NCI-H460 (cell line): ENCODE data around the gene RGS19. TPM values are rescaled to one million over a fixed set of nuclear protein-coding genes. Genes with fewer than 3 reads are reported as not detected.
A peak's percentile ranks its signal among the peaks of the same experiment; 100 is the strongest.
"Not testable (repeated sequence)": the region's sequence is repeated elsewhere in the genome, so short reads cannot be mapped to it uniquely, and the experiment has no call there.

ENCODE experiments used
- DNase-seq: peaks from one replicate; pipeline ENCODE4 v3.0.0-alpha.2; 2016; ENCODE audit warnings: low read depth; ENCODE audit errors: extremely low read depth
- total RNA-seq: library from RNA; depleted of rRNA; stranded (reverse); fragments of >200 nt; shearing (Covaris generic); gene quantifications from 2 replicates; pipeline ENCODE4 v1.2.3, GENCODE V29; 2014

The RGS19 gene
- total RNA-seq, 1 experiment from 2014 or later, result 12.6 TPM

DNA sequence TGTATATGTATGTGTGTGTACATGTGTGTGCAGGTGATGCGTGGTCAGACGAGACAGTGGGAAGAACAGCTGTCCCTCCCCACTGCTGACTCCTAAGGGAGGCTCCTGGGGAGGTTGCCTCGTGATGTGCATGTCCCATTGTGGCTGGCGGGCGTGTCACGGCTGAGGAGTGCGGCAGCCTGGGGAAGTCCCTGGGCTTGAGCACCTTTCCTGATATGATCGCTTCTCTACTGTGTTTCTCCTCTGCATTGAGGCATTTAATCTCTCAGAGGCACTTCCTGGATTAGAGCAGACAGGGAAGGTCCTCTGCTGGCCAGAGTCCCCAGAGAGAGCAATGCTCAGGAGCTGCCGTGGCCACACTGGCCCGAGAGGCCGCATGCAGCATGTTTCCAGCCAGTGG, 16.6 kb upstream of the RGS19 start:
- DNase-seq, result no peak

DNA sequence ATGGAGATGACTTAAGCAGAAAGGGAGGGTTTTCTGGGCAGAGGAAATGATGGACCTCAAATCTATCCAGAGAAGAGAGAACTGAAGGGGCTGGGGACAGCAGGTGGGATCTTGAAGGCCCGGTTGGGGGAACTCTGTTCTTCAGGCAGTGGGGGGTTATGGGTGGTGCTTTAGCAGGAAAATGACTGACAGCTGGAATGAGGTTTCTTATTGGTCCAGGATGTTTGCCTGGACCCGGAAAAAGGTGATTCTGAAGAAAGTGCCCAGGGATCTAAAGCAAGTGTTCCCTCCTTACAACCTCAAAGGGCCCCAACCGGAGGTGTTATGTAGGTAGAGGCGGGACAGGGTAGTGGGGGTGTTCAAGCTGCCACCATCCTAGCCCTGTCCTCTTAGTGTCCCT, 16.1 kb upstream of the RGS19 start:
- DNase-seq, result no peak

DNA sequence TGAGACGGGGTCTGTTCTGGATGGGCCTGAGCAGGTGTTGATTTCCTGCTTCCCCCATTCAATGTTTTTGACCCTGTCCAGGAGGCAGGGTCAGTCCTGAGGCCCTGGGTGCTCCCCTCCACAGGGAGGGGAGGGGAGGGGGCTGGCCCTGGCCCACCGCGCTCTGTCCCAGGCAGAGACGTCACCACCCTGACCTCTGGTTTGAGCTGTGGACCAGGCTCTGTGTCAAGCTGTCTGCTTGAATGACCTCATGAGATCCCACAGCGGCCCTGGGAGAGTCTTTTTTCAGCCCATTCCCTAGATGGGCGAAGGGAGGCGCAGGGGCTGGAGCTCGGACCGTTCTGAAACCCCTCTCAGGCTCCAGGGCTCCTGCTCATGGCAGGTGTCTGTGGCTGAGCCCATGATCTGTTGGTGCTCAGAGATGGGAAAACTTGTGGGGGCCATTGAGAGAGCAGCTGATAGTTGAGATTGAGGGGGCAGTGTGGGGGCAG, 13.7 kb upstream of the RGS19 start:
- no peak for DNase-seq

DNA sequence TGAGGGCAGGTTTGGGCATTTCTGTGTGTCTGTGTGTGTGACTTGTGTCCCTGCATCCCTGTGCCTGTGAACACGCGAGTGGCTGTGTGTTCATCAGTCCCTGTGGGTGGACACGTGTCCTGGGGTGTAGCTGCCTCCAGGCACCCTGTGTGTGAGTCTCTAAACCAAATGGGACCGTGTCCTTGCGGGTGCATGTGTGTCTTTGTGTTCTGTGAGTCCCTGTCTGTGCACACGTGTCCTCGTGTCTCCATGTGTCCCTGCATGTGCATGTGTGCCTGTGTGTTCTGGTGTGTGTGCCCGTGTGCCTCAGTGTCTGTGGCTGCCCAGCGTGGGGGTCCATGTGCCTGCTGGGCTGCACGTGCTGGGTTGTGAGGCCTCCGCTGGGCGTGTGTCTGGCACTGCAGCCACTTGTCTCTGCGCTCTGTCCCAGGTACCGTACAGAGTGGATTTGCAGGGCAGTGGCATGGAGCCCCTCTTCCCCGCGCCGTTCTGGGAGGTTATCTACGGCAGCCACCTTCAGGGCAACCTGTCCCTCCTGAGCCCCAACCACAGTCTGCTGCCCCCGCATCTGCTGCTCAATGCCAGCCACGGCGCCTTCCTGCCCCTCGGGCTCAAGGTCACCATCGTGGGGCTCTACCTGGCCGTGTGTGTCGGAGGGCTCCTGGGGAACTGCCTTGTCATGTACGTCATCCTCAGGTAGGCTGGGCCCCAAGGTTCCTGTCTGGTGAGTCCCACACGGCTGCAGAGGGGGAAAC, 13.1 kb upstream of the RGS19 start:
- DNase-seq, result no peak

DNA sequence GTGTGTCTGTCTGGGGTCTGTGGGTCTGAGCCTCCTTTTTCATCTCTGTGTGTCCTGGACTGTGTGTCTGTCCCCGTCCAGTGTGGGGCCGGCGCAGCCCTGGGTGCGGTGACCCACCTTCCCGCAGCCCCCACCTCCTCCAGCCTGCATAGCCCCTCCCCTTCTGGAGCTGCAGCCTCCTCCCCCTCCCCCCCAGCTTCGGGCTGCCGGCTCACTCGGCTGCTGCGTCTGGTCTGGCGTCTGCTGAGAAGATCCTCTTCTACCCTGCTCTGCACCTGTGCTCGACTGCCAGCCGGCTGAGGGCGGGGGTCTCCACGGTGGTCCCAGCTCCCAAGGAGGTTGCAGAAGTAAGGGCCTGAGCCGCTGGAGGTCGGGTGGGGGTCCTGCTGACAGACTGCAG, 12.5 kb upstream of the RGS19 start:
- DNase-seq, result no peak

DNA sequence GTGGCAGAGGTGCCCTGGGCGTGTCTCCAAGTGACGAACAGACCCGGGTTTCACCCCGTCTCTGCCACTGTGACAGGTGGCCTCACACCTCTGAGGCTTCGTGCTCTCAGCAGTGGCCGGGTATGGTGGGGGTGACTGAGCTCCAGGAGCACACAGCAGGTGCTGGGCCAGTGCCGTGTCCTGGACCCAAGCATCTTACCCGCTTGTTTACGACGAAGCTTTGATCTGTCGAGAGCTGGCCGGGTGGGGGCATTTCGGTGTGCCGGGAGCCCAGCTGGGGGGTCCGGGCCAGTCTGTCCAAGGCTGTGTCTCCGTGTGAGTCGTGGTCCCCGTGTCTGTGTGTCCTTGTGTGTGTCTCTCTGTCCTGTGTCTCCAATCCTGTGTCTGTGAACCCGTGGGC, 12.0 kb upstream of the RGS19 start:
- no peak for DNase-seq

DNA sequence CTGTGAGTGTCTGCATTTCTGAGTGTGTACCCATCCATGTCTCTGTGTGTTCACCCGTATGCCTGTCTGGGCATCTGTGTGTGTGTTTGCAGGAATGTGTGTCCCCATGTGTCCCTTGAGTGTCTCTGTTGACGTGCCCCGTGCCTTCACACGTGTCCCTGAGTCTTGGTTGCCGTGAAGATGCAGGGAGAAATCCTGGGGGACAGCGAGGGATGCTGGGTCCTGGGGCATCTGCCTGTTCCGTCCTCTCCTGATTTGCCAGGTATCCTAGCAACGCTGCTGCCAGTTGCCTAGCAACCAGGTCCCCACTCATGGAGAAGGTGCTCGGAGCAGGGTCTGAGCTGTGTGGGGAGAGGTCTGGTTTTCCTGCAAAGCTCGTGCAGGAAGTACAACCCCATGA, 10.8 kb upstream of the RGS19 start:
- DNase-seq, result no peak

DNA sequence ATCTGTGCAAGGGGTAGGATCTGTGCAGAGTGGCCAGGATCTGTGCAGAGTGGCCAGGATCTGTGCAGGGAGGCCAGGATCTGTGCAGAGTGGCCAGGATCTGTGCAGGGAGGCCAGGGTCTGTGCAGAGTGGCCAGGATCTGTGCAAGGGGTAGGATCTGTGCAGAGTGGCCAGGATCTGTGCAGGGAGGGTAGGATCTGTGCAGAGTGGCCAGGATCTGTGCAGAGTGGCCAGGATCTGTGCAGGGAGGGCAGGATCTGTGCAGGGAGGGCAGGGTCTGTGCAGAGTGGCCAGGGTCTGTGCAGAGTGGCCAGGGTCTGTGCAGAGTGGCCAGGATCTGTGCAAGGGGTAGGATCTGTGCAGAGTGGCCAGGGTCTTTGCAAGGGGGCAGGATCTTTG, 9.3 kb upstream of the RGS19 start:
- not testable (repeated sequence) for DNase-seq

DNA sequence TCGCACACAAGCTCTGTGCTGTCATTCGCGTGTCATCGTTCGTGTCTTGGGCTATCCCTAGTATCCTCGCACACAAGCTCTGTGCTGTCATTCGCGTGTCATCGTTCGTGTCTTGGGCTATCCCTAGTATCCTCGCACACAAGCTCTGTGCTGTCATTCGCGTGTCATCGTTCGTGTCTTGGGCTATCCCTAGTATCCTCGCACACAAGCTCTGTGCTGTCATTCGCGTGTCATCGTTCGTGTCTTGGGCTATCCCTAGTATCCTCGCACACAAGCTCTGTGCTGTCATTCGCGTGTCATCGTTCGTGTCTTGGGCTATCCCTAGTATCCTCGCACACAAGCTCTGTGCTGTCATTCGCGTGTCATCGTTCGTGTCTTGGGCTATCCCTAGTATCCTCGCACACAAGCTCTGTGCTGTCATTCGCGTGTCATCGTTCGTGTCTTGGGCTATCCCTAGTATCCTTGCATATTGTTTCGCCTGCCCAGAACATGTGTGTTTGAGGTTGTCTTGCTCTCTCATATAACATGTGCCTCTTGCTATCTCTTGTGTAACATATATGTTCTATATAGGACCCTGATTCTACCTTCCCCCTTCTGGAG, 8.0 kb upstream of the RGS19 start:
- DNase-seq, result not testable (repeated sequence)

DNA sequence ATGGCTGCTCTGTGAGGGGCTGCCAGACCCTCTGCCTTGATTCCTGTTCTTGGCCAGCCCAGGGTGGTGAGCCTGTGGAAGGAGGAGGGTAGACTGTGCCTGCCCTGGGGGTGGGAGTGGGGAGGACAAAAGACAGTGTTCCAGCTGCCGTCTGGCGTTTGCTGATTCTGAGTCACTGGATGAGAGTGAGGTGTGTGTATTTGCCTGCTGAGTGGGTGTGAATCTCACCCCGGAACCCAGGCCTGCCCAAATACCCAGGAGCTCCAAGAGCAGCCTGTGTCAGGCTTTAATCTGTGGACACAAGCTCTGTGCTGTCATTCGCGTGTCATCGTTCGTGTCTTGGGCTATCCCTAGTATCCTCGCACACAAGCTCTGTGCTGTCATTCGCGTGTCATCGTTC, 7.5 kb upstream of the RGS19 start:
- no peak for DNase-seq

DNA sequence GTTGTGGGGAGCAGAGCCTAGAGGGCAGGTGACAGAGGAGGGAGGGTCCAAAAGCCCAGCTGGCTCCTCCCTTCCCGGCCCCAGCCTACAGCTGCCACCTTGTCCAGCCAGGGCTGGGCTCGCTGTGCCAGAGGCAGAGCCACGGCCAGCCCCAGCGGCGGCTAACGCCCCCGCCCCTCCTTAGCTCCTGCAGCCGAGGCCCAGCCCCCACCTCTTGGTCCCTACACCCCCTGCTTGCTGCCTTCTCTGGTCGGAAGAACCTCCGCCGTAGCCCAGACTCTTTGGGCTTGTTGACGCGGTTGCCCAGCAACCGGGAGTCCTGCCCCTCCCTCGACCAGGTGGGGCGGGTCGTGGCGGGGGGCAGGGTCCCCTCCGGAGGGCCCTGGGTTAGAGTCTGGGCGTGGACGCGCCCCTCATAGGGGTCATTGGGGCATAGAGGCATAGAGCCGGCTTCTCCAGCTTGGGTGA, 5.4 kb upstream of the RGS19 start:
- no peak for DNase-seq

DNA sequence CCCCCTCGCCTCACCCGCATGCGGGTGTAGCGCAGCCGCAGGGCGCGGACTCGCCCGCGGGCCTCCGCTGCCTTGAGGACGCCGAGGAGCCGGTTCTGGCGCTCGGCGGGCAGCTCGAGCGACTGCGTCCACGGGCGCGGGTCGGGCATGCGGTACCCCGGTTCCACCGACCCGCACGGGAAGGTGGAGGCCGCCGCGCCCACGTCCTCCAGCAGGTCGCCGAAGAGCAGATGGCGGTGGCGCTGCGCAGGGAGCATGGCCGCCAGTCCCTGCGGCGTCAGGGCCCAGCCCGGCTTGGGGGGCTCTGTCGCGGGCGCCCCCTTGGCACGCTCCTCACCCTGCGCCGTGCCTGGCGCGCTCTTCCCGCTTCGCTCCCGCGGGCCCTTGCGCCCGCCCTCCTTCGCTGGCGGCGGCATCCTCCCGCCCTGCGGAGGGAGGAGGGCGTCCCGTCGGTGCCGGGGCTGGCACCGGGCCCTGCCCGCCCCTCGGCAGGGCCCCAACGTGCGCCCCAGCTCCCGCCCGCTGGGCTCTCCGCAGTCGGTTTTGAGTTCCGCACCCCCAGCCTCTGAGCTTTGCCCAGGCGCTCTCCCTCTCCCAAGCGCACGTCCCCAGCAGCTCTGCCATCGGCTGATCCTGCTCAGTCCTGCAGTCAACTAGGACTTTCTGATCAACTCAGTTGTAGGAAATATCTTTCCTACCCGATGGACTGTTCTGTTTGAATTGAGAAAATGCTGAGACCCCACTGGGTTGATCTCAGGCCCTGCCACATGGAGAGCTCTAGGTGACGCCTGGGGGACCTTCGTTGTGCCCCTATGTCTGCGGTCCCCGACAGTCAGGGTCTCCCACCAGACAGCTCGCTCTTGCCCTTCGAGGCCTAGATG, 4.7 kb upstream of the RGS19 start, which contains the start of gene LKAAEAR1:
Gene LKAAEAR1, minus strand, starts transcription at position 595 of the 881 bp plus-strand sequence. Its CDS starts 179 bp downstream, at position 416.
- DNase-seq, result no peak

DNA sequence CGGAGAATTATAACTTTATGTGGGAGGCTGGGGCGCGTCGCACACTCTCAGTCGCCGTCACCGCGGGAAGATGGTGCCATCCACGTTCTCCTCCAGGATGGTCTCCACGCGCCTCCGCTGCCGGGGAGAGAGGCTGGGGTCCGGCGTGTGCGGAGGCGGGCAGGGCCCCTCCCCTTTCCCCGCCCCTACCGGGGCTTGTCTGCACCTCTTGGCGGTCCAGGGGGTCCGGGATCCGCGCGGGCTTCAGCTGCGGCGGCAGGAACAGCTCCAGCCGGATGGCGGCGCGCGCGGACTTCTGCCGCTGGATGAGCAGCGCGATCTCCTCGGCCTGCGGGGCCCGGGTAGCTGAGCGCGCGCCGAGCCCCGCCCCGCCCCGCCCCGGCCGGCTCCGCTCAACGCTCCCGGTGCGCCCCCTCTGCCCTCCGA, 4.1 kb upstream of the RGS19 start:
- peak; percentile 72 for DNase-seq

DNA sequence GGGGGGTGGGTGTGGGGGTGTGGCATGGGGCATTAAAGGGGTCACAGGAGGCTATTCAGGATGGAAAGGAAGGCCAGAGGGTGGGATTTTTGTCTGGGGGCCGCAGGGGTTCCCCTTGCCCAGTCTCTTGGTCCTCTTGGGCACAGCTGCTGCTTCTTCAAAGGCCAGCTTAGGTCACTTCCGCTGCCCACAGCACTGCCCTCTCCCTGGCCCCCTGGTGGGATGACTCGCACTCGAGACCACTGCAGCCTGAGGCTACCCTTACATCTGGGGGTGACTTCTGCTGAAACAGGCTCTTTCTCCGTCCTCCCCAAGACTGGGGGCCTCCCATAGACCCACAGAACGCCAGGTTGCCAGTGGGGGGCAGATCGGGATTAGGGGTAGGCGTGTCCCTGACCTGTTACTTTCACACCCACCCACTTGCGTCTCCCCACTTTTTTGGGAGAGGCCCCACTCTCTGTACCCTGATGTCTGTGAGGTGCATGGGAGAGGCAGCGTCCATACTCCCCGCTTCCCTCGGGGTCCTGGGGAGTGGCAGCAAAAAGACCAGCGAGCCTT, 3.6 kb upstream of the RGS19 start:
- DNase-seq, result no peak

DNA sequence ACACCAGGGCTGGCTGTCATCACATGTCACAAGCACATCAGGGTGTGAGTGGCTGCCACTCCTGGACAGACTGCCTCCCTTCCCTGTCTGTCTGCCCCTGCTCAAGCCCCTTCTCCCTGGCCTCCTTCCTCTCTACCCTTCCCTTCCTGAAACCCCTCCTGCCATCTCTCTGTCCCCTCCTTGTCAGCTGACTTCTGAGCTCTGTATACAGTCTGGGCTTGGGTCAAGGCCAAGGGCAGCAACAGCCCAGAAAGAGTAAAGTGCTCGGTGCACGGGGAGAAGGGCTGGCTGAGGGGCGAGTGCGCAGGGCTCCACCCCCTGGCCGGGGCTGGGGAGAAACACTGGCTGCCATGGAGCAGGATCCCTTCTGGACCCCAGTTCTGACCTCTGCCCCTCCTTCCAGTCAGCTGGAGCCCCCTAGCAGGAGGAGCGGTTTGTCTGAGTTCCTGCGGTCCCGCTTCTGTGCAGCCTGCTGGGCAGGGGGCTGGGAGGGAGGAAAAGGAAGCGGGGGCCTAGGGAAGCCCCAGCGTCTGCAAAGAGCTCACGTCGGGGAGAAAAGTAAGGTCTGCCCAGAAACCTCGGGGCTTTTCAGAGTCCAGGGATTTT, 2.9 kb upstream of the RGS19 start:
- DNase-seq, result no peak

DNA sequence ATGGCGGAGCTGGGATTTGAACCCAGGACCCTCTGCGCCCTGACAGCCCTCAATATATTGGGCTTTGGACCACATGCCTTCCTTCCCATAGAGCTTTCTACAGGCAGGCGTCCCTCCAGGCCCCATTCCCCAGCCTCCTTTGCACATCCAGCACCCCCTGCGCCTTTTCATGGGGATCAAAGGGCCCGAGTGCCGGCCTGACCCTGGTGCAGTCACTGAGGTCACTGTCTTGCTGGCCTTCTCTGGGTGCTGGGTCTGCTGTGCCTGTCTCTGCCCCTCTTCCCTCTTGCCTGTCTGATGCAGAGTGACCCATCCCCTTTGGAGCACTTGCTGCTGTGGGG, 2.3 kb upstream of the RGS19 start:
- no peak for DNase-seq

DNA sequence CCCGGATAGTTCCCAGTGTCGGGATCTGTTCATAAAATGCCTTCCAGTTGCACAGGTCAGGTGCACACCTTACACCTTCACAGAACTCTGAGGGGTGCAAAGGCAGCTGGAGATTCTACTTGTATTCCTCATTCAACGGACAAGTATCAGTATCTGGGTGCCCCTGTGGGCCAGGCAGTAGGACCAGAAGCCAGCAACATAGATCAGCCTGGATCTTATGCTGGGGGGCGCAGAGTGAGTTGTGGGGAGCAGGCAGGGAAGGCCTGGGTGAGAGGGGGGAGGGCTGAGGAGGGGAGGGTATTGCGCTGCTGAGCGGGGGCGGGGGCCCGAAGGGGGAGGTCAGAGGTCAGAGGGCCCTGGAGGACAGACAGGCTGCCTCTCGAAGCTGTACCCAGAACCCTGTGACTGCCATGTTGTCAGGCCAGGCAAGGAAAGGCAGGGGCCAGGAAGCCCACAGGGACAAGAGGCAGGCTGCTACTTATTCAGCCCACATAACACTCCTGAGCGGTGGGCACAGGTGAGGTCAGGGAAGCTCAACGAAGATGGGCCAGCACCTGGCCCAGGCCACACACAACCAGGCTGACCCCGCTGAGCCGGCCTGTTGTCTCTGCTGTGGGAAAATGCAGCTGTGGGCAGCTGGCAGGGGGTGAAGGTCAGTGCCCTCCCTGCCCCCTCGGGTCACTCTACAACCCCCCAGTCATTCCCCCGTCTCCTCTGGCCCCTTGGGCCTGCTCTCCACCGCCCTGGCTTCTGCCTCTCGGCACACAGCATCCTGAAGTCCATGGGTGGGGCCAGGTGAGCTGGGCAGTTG, 1.7 kb upstream of the RGS19 start:
- DNase-seq, result no peak

DNA sequence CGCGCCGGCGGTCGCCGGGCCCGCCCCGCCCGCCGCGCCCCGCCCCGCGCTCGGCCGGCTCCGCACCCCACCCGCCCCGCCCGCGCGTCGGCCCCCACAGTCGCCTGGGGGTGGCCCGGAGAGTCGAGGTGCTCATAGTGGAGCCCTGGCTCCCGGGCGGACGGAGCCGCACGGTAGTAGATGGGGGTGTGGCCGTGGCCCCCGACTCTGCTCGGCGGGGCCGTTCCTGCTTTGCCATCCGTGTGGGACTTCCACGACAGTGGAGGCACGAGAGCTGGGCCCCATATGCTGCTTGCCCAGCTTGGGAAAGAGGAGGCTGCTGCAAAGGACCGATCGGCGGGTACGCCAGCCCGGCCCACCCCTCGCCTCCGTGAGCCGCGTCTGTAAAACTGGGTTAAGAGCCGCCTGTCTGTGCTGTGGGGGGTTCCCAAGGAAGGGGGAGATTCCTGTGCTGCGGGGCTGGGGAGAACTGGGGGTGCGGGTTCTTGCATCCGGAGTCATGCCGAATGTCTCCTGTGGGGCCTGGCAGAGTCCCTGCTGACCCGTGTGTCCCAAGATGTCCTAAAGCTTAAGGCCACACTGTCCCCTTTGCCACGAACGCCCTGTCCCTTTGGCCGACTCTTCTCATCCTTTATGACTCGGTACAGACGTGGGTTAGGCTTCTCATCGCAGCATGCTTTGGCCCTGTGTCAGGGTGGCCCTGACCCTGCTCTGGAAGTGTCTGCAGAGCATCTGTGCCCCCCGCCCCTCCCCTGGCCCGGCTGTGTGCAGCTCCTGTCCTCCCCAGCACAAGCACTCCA, 895 bp upstream of the RGS19 start, which contains the start of gene OPRL1:
Gene OPRL1, plus strand, starts transcription at position 70 of the 800 bp plus-strand sequence. CDS start 12,639 bp downstream, outside the sequence.
- no peak for DNase-seq

DNA sequence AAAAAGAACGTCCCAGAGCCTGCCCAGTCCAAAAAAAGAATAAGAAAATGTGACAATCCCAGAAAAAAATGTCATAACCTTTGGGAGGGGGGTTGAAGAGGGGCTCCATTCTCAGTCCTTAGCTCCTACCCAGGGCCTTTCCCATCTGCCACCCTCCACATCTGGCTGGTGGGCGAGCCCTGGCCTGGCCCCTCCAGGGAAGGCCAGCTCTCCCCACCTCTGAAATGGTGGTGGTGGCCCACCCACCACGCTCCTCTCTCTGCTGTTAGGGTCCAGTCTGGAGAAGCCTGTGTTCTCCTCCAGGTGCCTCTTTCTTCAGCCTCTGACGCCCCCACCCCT, 415 bp downstream of the RGS19 start:
- DNase-seq, result no peak
